Left renal cortex interstitium (tissue), 4 donors: Measurements from ENCODE around the gene TTC38. TPM values are rescaled to one million over a fixed set of nuclear protein-coding genes. Genes with fewer than 3 reads are reported as not detected.
"Not testable (repeated sequence)": the region's sequence is repeated elsewhere in the genome, so short reads cannot be mapped to it uniquely, and the experiment has no call there.

Experiments
- DNase-seq, 4 donors: peaks; one replicate each; pipeline ENCODE4 v3.0.0-alpha.2; 2013; ENCODE audit warnings: low read depth in 4 of 4, low spot score in 2 of 4, missing footprints in 1 of 4
- polyA plus RNA-seq, 4 donors: library from polyadenylated mRNA; unstranded; fragments of 120-200 nt; gene quantifications; one replicate each; pipeline ENCODE4 v1.2.1, GENCODE V29; 2013; ENCODE audit not compliant: insufficient read length in 4 of 4

Gene TTC38
- polyA plus RNA-seq, 4 donors: 48.0 to 71.2 (median 54.2) TPM

- no peak for DNase-seq
Measured at GRCh38 chr22:46244771-46245170, 23.0 kb upstream of the TTC38 start.

- no peak for DNase-seq
Measured at GRCh38 chr22:46245511-46245910, 22.3 kb upstream of the TTC38 start.

- DNase-seq: no peak
Measured at GRCh38 chr22:46246178-46246577, 21.6 kb upstream of the TTC38 start.

- DNase-seq: no peak
Measured at GRCh38 chr22:46247443-46247975, 20.3 kb upstream of the TTC38 start.

DNA sequence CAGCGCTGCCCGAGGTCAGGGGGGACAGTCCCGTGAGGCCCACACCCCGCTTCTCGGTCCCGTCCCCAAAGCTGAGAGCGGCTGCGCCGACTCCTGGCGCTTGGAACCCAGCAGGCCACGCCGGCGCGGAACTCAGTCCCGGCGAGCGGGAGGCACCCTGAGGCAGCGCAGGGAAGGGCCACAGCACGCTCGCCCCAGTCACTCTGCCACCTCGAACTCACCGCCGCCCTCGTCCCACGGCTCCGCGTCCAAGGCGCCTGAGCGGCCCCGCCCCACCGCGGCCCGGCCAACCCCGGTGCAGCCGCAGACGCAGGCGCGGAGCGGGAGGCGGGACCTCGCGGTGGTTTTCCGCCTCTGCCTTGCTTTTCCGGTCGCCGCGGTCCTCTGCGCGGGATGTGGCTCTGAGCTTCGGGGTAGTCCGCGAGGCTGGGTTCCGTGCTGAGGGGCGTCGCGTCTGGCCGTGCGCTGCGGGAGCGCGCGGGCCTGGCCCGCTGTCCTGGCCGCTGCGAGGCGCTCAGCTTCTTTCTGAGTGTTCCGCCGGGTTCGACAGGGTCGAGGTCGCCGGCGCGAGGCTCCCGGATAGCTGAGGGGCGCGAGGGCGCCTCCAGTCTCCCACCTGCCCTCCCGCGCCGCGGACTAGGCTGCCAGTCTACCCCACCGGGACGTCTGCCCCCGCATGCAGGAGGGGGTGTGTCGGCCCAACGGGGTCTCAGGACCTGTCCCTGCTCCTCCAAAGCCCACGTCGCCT lies 17.6 kb upstream of the TTC38 start, which contains the start of gene CDPF1:
CDPF1 (minus strand) TSS at position 259 of the 748 bp plus-strand sequence. CDS start 2,009 bp downstream, outside the sequence.
- peak in 3 of 4 donors; percentile 53 to 79 (median 74) for DNase-seq

- no peak for DNase-seq
Measured at GRCh38 chr22:46250783-46251125, 17.1 kb upstream of the TTC38 start.

DNA sequence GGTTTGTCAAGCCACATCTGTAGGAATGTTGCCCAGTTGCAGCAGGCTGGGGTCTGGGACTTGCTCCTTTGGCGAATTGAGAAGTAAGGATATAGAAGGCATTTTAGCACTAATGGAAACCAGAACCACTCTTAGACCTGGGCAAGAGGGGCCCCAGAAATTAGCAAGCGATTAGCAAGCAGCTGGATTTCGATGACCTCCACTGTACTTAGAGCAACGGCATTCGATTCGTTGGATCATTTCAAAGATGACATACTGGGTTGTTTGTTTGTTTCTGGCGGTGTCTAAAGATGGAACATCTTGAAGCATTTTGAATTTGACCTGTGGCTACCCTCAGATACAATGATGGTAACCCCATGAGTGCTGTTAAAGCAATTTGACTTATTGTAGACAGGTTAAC lies 16.5 kb upstream of the TTC38 start:
- no peak for DNase-seq

DNA sequence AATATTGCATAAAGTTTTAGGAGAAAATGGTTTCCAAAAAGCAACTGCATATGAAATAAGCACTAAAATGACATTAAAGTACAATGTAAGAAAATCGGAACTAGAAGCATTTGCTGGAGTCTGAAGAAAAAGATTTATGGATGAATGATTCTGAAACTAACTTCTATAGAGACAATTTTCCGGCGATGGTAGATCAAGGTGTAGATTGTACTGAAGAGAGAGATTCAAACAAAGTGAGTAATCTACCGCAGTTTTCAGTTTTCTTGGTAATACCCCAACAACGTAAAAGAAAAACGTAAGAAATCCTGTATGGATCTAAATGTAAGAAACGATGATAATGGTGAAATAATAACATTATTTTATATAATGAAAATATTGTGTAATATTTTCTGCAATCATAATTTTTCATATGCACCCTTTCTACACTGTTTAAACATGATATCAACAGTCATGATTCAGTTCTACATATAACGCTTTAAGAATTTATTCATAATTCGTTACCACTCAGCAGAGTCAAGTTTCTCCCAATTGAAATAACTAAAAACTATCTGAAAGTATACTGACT lies 15.9 kb upstream of the TTC38 start:
- DNase-seq: no peak

GRCh38 chr22:46256358-46256958 lies 11.3 kb upstream of the TTC38 start:
- DNase-seq: no peak

GRCh38 chr22:46259374-46259773 lies 8.4 kb upstream of the TTC38 start:
- DNase-seq: no peak

- DNase-seq: no peak
Measured at GRCh38 chr22:46260038-46260437, 7.8 kb upstream of the TTC38 start.

DNA sequence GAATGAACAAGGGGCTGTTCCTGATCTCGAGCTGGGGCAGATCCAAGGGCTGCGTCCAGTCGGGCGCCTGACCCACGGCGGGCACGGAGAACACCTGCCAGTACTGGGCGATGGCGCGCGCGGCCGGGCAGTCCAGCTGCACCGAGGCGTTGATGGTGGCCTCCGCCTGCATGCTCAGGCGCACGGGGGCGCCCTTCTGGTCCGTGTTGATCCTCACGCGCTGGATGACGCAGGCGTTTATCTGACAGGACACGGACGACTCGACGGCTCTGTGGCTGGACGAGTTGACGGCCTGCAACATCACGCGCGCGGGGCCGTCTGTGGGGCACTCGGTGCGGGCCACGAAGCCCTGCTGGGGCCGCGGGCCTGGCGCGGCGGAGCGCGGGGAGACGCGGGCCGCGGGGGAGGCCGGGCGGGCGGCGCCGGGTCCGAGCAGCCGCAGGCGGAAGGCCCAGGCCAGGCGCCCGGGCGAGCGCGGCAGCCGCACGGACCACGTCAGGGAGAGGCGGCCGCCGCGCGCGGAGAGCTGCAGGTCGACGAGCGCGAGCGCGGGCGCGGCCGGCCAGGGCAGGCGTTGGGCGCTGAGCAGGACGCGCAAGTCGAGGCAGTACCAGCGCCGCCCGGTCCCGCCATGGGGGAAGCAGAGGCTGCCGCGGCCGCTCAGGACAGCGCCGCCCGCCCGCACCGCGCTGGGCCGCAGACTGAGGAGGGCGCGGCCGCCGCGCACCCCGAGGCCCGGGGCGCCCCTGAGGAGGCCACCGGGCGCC lies 5.2 kb upstream of the TTC38 start:
- DNase-seq: no peak

DNA sequence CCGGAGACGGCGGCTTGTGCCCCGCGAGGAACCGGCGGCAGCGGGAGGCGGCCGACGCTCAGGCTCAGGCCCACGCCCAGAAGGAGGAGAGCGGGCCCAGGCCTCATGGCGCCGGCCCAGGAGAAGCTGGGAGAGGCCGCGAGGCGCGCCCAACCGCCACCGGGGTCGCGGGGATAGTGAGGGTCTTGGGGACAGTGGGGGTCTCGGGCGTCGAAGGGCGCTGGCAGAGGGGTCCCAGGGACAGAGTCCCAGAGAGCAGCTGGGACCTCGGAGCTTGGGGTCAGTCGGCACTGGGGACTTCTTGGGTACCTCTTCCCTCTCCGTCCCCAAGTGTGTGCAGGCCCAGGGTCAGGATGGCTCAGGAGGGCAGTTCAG lies 4.6 kb upstream of the TTC38 start, which contains the start of gene PKDREJ:
PKDREJ (minus strand) TSS at position 128 of the 375 bp plus-strand sequence; CDS start at position 107, 21 bp downstream.
- DNase-seq: no peak

- DNase-seq: not testable (repeated sequence)
Measured at GRCh38 chr22:46264520-46264919, 3.3 kb upstream of the TTC38 start.

- not testable (repeated sequence) for DNase-seq
Measured at GRCh38 chr22:46265627-46266026, 2.2 kb upstream of the TTC38 start.

- DNase-seq: no peak
Measured at GRCh38 chr22:46269564-46269963, 1.8 kb downstream of the TTC38 start.

GRCh38 chr22:46272196-46272595 lies 4.4 kb downstream of the TTC38 start:
- DNase-seq: no peak

- DNase-seq: no peak
Measured at GRCh38 chr22:46272762-46273431, 5.1 kb downstream of the TTC38 start.

GRCh38 chr22:46273432-46274148 lies 5.8 kb downstream of the TTC38 start:
- DNase-seq: no peak

GRCh38 chr22:46274381-46274780 lies 6.6 kb downstream of the TTC38 start:
- DNase-seq: no peak
